ENCODE results near the gene LBX2. TPM values are rescaled to one million over a fixed set of nuclear protein-coding genes. Genes with fewer than 3 reads are reported as not detected.
"Not testable (repeated sequence)": the region's sequence is repeated elsewhere in the genome, so short reads cannot be mapped to it uniquely, and the experiment has no call there.

The LBX2 gene
- total RNA-seq, 4 donors from 2014 or later, result 0.80 to 3.8 (median 1.6) TPM; not detected in 1

GRCh38 chr2:74461187-74462053, 38.0 kb downstream of the LBX2 start:
- no peaks in the 10 kb centered on the region for H3K27me3 ChIP-seq

GRCh38 chr2:74460187-74460586, 39.2 kb downstream of the LBX2 start:
- H3K4me3 ChIP-seq; intact Hi-C loops (cut with DNase I; ENCODE audit: low total_unique reads); H3K27ac ChIP-seq; H3K36me3 ChIP-seq; H3K9me3 ChIP-seq; DNase-seq; H3K27me3 ChIP-seq; in situ Hi-C loops (cut with MboI; ENCODE audit: low pct_ligation_motif_present in 1 of 4, low pct_unique_long_range_greater_than_20kb in 1 of 4, low sequenced_read_pairs in 3 of 4): not testable (repeated sequence)
- peaks cover 30 to 42% (median 35%) of the 10 kb centered on the region in 4 donors for H3K4me1 ChIP-seq
- 72% methylated on average over 10 of the region's 10 CpGs; no CpG with 5 or more reads in 1 of the 2 donors for WGBS, 2 donors (ENCODE audit: low coverage in 1 of 2)

More at GRCh38 chr2:74461187-74462053, 38.0 kb downstream of the LBX2 start:
- WGBS, 2 donors (ENCODE audit: low coverage in 1 of 2), result 89 to 100% methylated on average over 8 to 24 of the region's 27 CpGs
- Histone ChIP-seq H3K4me1 (peaks cover 21 to 36% (median 30%) of the 10 kb centered on the region in 4 donors), H3K9me3 (no peaks in the 10 kb centered on the region), H3K27ac (no peak overlapping the region), H3K4me3 (no peak overlapping the region), H3K36me3 (no peaks in the 10 kb centered on the region)
- intact Hi-C loops (cut with DNase I; ENCODE audit: low total_unique reads) (no loop called here), in situ Hi-C loops (cut with MboI; ENCODE audit: low pct_ligation_motif_present in 1 of 4, low pct_unique_long_range_greater_than_20kb in 1 of 4, low sequenced_read_pairs in 3 of 4) (no loop called here)
- DNase-seq, result no peak
- TF ChIP-seq CTCF (IDR thresholded peaks at IDR 0.05) (no peak), EP300 (IDR thresholded peaks at IDR 0.05; ENCODE audit: low read depth) (no peak), POLR2A (IDR thresholded peaks at IDR 0.05) (no peak), POLR2AphosphoS5 (IDR thresholded peaks at IDR 0.05) (no peak)

GRCh38 chr2:74459503-74460118, 39.8 kb downstream of the LBX2 start:
- 72 to 92% methylated on average over 5 to 13 of the region's 13 CpGs for WGBS, 2 donors (ENCODE audit: low coverage in 1 of 2)
- peaks cover 29 to 42% (median 35%) of the 10 kb centered on the region in 4 donors for H3K4me1 ChIP-seq
- H3K4me3 ChIP-seq; H3K9me3 ChIP-seq; H3K27ac ChIP-seq; DNase-seq; H3K36me3 ChIP-seq; H3K27me3 ChIP-seq; intact Hi-C loops (cut with DNase I; ENCODE audit: low total_unique reads); in situ Hi-C loops (cut with MboI; ENCODE audit: low pct_ligation_motif_present in 1 of 4, low pct_unique_long_range_greater_than_20kb in 1 of 4, low sequenced_read_pairs in 3 of 4): not testable (repeated sequence)

- in situ Hi-C loops (cut with MboI; ENCODE audit: low pct_ligation_motif_present in 1 of 4, low pct_unique_long_range_greater_than_20kb in 1 of 4, low sequenced_read_pairs in 3 of 4) (no loop called here), intact Hi-C loops (cut with DNase I; ENCODE audit: low total_unique reads) (no loop called here)
- Histone ChIP-seq H3K27me3 (no peaks in the 10 kb centered on the region), H3K4me1 (peaks cover 22 to 35% (median 29%) of the 10 kb centered on the region in 4 donors), H3K9me3 (no peaks in the 10 kb centered on the region), H3K36me3 (no peaks in the 10 kb centered on the region), H3K27ac (peak overlapping the region; percentile 84 to 99 (median 92)), H3K4me3 (peak overlapping the region; percentile 58 to 77 (median 62))
- WGBS, 2 donors (ENCODE audit: low coverage in 1 of 2), result 1% methylated on average over 10 of the region's 10 CpGs; no CpG with 5 or more reads in 1 of the 2 donors
- no peak for DNase-seq
- TF ChIP-seq CTCF (IDR thresholded peaks at IDR 0.05), result no peak
- no peak for TF ChIP-seq POLR2A (IDR thresholded peaks at IDR 0.05)
- TF ChIP-seq POLR2AphosphoS5 (IDR thresholded peaks at IDR 0.05), result no peak
- no peak for TF ChIP-seq EP300 (IDR thresholded peaks at IDR 0.05; ENCODE audit: low read depth)
Measured at GRCh38 chr2:74458938-74459363, 40.5 kb downstream of the LBX2 start.

All from transverse colon (tissue), 4 donors.